Frontal cortex (tissue), 4 donors: ENCODE measurements around the gene CLEC3A. TPM values are rescaled to one million over a fixed set of nuclear protein-coding genes. Genes with fewer than 3 reads are reported as not detected.
"Not testable (repeated sequence)": the region's sequence is repeated elsewhere in the genome, so short reads cannot be mapped to it uniquely, and the experiment has no call there.

Experiments used
- DNase-seq, 2 donors: peaks; one replicate each; pipeline ENCODE4 v3.0.0; 2012; ENCODE audit warnings: low spot score in 2 of 2
- FAIRE-seq: peaks from 2 replicates; lab custom pipeline; 2012; peaks lifted over from hg19 to GRCh38; lab: Jason Lieb, UNC
- total RNA-seq: library from RNA; depleted of rRNA; stranded (reverse); fragments of >200 nt; gene quantifications from one replicate; pipeline ENCODE4 v1.2.3, GENCODE V29; 2014
- donor health status: control.
- donor health status: control.
- donor health status: control.

The CLEC3A gene, protein sequence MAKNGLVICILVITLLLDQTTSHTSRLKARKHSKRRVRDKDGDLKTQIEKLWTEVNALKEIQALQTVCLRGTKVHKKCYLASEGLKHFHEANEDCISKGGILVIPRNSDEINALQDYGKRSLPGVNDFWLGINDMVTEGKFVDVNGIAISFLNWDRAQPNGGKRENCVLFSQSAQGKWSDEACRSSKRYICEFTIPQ
- under 0.01 TPM for total RNA-seq

- DNase-seq (no peak), FAIRE-seq (no peak)
These were observed at the start of gene CLEC3A for GRCh38 chr16:78022347-78023060. Gene CLEC3A (plus strand): TSS chr16:78022548. CDS start chr16:78022627, 79 bp downstream.

- FAIRE-seq (no peak), DNase-seq (no peak)
These were observed 47.5 kb upstream of the CLEC3A start for GRCh38 chr16:77974883-77975282.

DNA sequence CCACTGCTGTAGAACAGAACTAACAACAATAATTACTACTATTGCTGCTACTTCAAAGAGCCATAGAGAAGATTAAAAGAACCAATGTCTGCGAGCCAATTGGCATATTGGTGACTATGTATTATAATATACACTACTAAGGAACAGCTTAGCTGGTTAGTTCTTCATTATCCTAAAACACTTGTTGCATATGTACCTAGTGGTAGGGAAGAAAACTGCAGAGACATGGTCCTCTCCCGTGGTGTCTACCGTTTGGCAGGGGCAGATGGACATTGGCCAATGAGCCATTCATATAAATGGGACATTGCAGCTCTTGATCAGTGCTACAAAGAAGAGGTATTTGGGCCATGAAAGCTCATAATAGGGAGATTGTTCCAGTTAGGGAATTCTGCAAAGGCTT lies 46.4 kb upstream of the CLEC3A start:
- DNase-seq: no peak
- FAIRE-seq: no peak

- no peak for FAIRE-seq
- DNase-seq: no peak
These were observed 45.0 kb upstream of the CLEC3A start for GRCh38 chr16:77977339-77977738.

DNA sequence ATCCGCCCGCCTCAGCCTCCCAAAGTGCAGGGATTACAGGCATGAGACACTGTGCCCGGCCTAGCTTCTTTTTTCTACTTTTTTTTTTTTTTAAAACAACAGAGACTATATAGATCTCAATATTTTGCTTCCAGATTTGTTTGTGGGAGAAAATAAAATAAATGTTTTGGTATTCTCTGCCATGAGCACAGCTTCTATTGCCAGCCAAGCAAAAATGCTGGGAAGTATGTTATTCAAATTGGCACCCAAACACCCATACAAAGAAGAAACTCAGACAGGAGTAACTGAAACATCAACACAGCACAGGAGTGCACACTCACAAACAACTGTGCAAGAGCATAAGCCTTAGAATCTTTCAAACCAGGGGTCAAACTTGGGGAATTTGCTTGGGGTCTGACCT lies 37.2 kb upstream of the CLEC3A start:
- FAIRE-seq (no peak), DNase-seq (no peak)

DNA sequence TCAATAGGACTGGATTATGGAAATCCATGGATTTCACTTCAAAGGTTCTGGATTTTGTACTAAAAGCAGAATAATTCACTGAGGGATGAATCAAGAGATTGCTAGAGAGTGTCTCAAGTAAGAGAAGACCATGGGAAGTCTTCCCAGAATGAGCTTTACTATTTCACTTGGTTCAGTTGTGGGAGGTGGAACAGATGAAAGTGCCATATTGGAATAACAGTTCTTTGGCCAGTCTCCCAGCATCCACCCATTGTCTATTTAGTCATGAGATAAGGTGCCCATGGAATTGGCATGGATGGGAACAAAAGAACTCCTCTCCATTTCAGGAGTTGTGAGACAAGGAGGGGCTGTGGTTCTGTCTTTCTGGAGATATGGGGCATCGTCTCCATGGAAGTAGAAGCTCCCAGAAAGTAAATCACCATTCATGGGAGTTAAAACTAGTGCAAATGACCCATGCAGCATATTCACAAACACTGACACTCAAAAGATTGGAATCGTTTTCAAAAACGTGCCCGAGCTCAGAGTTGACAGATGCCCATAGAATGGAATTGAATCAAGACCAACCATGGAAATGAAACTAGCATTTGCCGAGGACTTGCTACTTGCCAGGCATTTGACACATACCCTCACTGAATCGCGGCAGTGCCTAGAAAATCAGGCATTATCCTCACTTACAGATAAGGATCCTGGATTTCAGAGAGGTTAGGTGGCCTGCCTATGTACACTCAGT lies 36.2 kb upstream of the CLEC3A start:
- no peak for DNase-seq
- FAIRE-seq: no peak

GRCh38 chr16:77987810-77988209 lies 34.5 kb upstream of the CLEC3A start:
- FAIRE-seq (no peak), DNase-seq (no peak)

DNA sequence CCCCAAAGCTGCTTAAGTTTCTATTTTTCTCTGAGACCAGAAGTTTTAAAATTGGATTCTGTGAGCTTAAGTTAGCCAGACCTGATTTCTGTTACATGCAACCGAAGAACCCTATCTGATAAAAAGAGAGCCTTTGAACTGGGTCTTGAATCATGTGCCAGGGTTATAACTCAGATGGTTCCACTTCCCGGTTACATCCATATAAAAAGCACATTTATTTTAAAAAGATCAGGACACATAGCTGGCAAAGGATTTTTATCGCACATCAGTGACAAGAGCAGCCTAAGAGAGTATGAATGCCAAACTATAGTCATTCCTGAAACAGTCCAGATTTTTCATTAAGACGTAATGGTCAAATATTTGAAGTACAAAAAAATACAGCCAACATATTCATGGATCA lies 32.5 kb upstream of the CLEC3A start:
- FAIRE-seq (no peak), DNase-seq (no peak)

- DNase-seq (no peak), FAIRE-seq (no peak)
These were observed 30.6 kb upstream of the CLEC3A start for GRCh38 chr16:77991701-77992100.

DNA sequence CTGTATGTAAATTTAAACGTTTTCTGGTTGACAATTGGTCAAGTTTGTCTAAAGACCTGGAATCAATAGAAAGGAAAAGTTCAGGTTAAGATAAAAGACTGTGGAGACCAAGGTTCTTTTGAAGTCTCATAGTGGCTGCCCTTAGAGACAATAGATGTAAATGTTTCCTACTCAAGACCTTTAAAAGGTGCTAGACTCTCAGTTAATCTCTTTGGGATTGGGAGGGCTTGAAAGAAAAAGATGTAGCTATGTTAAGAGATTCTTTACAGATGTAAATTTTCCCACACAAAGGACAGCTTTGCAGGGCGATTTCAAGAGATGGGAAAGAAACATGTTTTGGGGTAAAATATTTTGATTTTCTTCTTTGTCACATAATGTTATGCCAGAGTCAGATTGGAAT lies 30.0 kb upstream of the CLEC3A start:
- DNase-seq, FAIRE-seq: not testable (repeated sequence)

GRCh38 chr16:77993111-77993985 lies 29.0 kb upstream of the CLEC3A start:
- FAIRE-seq (no peak), DNase-seq (peak in 1 of 2 donors; percentile 27)

DNA sequence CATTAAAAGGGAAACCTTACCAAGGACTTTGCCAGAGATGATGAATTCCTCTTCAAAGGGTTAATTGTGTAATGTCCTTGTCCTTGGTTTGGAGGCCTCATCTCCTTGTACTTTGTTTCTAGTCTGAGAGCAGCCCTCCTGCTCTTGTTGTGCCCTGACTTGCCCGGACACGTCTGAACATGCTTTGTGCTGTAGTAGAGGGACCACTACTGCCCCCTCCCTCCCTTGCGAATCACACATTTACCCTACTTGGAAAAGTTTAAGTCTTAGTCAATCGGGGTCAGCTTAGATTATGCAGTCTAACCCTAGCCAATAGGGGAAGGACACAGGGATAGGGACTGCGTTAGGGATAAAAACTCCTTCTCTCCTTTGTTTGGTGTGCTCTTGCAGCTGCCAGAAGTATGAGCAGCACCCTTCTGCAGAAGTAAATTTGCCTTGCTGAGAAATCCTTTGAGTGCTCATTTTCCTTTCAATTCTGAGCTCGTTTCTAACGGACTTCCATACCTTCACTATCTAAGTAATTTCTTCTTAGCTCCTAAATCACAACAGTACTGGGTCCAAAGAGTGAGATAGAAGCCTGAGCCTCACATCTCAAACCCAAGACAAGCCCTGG lies 26.4 kb upstream of the CLEC3A start:
- no peak for FAIRE-seq

GRCh38 chr16:77998350-77999023 lies 23.9 kb upstream of the CLEC3A start:
- FAIRE-seq (no peak), DNase-seq (no peak)

More for the DNA sequence above, 26.4 kb upstream of the CLEC3A start:
- no peak for DNase-seq

- no peak for FAIRE-seq
- no peak for DNase-seq
These were observed 20.8 kb upstream of the CLEC3A start for GRCh38 chr16:78001451-78002025.

GRCh38 chr16:78002915-78003538 lies 19.3 kb upstream of the CLEC3A start:
- DNase-seq: peak; percentile 22 to 71
- FAIRE-seq: no peak

GRCh38 chr16:78004517-78004916 lies 17.8 kb upstream of the CLEC3A start:
- DNase-seq: no peak
- no peak for FAIRE-seq

DNA sequence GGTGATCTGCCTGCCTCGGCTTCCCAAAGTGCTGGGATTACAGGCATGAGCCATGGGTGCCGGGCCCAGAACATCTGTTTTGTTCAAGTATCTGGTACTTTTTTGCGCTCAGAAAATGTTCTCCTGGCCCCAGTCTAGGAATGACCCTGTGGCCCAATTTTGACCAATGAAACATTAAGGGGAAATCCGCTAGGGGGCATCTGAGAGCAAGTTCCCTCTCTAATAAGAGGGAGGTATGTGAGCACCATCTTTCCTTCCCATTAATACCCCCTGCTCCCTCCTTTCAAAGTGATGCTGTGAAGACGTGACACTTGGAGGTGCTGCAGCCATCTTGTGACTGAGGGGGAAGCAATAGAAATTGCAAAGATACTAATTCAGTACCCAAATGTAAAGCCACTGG lies 16.5 kb upstream of the CLEC3A start:
- no peak for DNase-seq
- FAIRE-seq: no peak

- FAIRE-seq: no peak
- no peak for DNase-seq
These were observed 15.2 kb upstream of the CLEC3A start for GRCh38 chr16:78007121-78007520.
